ENCODE results near the gene RASSF8.

RASSF8 gene

DNA sequence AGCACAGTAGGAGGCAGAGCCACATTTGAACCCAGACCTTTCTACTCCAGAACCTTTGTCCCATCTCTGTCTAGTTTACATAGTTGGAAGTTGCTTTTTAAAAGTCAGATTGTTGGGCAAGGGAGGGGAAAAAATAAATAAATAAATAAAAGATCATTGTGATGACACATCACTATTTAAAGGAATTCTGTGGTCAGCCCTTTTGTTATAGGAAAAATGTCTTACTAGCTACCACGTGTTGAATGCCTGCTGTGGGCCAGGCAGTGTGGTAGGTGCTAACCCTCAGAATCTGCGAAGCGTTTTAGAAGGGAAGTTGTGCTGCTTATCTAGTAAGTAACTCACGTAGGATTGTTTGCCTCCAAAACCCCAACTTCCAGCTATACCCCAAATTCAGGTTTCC, 104.1 kb downstream of the RASSF8 start:
- FAIRE-seq: no peak

DNA sequence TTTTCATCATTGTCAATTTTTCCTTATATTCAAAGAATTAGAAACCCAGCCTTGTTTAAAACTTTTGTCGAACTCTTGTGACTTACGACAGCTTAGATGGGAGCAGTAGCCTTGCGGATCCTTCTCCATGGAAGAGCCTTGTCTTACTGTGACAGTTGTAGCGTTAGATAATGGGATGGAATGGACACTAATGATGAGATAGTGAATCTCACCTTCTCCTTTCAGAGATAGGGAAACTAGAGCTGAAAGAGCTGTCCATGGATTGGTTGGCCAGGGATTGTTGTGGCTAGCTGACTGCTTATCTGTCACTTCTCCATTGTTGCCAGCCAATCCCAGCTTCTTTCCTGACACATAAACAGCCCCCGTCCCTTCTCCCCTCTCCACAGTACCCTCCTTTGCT, 107.0 kb downstream of the RASSF8 start:
- FAIRE-seq: no peak

DNA sequence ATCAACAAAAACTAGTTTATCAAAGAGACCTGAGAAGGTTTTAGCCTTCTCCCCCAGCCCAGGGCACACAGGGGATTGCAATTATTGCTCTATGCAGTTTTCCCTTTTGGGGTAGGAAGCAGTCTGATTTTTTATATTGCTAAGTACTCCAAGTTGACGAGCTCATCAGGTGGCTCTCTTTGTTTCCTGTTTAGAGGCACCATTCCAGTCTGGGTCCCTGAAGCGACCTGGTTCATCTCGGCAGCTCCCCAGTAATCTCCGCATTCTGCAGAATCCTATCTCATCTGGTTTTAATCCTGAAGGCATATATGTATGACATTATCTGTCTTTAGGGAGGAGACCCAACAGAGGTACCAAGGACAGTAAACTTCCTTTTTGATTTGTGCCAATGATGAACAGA, 110.0 kb downstream of the RASSF8 start:
- no peak for FAIRE-seq

DNA sequence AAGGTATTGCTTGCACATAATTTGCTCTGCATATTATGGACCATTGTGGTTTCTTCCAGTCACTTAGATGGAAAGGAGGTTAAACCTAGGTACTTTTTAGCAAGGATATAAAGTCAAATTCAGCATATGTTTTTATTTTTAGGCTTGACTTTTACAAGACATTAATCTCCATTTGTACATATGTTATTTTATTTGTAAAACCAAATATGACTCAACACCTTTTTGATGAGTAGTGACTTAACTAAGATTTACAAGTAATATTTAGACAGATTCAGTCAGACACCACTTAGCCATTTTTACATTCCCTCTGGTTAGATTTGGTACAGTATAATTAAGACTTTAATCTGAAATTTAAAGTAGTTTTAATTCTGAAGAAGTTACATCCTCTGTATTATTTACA, 111.3 kb downstream of the RASSF8 start:
- FAIRE-seq: no peak

DNA sequence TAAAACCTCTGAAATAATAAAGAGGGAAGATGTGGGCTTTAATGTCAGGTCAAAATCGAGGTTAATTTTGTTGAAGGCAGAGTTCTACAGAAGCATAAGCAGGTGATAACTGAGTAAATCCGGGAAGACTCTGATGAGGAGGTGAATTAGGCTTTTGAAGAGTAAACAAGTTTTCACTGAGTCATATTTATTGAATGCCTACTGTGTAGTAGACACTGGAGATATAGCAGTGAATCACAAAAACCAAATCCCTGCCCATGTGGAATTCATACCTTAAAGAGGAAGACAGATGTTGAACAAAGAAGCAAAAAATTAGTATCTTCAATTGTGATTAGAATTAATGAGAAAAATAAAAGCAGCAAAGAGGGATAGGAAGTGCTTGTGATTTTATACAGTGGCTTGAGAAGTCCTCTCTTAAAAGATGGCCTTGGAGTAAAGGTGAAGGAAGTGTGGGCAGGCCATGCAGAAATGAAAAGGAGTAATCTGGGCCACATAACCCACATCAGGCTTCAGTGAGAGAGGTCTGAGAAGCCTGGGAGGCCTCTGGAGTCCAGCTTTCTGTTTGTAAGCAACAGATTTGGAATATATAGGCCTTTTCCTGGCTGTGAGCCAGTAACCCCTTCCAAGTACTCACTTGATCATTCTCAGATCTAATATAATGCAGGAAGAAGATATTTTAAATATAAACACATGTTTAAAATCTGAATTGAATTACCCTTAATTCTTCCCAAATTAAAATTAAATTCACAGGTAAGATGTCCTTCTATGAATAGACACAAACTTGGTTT, 119.6 kb downstream of the RASSF8 start:
- FAIRE-seq: no peak

DNA sequence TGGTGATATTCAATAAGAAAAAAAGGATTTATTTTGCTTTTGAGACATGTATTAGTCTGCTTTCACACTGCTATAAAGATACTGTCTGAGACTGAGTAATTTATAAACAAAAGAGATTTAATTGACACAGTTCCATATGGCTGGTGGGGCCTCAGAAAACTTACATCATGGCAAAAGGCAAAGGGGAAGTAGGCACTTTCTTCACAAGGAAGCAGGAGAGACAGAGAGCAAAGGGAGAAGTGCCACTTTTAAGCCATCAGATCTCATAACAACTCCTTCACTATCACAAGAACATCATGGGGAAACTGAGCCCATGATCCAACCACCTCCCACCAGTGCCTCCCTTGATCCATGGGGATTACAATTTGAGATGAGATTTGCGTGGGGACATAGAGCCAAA, 122.4 kb downstream of the RASSF8 start:
- FAIRE-seq: no peak

DNA sequence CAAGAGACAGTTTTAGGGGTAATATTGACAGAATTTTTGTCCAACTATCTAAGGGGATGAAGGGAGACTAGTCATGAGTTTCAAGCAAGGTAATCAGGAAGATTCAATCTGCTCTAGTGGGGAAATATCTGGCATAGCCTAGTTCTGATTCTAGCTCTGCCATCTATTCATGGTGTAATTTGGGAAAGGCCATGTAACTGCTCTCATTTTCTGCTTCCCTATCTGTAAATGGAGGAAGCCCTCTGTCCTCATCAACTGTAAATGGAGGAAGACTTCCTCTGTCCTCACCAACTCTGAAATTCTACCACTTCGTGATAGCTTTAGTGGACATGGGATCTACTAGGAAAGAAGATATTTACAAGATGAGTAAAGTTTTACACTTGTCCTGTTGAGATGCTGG, 128.5 kb downstream of the RASSF8 start:
- no peak for FAIRE-seq

DNA sequence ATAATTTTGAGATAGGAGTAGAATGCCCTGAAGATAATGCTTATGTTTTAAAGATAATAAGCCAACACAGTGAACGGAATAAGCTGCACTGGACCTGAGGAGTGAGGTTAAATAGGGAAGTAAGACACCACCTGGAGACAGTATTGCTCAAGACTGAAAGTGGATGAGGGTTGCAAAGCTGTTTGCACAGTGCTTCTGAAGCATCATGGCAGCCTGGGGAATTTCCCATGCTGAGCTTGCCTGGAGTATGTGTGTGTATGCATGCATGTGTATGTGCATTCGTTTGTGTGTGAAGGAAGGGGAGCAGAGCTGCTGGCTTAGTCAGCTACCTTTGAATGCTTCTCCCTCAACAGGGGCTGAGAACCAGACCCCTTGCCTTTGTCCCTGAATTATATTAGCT, 130.5 kb downstream of the RASSF8 start:
- no peak for FAIRE-seq

DNA sequence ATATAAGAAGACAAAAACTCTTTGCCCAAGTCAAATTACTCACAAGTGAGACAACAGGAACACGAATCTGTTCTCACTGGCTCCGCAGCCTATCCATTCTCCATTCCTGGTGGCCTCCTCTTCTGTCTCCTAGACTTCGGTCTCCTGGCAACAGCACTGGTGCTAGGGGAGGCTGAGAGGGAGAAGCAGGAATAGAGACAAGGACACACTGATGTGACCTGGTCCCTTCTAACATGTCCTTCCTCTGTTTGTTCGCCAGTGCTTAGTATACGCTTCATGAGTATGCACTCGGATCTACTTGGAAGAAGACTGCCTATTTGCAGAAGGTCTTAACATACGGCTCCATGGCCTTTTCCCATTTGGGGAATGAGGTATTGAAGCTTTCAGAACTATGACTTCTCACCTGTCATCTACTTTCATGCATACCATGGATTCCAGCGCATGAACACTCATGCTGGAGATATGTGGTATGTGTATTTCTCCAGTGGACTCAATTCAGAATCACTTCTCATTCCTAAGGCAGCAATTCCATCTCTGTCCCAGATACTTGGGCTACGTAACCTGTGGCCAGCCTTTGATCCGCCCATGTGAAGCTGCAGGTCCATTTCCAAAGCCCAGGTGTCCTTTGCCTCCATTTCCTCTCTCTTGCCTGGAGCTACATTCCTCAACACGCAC, 132.5 kb downstream of the RASSF8 start:
- no peak for FAIRE-seq

DNA sequence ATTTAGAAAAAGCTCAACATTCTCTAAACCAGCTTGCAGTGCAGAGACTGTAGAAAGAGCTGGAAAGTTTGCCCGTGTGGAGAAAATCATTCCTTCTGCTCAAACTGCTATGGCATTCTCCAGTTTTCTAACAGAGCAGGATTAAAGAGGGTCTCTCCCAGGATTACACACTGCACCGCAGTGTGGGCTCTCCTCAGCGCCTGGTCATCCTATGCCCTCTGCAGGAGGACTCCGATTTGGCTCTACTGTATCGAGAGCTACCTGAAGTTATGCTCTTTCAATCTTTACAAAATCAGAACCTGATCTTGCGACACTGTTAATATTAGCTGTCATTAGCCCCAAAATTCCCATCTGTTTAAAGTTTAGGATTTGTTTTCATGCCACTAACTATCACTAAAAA, 133.3 kb downstream of the RASSF8 start:
- no peak for FAIRE-seq

DNA sequence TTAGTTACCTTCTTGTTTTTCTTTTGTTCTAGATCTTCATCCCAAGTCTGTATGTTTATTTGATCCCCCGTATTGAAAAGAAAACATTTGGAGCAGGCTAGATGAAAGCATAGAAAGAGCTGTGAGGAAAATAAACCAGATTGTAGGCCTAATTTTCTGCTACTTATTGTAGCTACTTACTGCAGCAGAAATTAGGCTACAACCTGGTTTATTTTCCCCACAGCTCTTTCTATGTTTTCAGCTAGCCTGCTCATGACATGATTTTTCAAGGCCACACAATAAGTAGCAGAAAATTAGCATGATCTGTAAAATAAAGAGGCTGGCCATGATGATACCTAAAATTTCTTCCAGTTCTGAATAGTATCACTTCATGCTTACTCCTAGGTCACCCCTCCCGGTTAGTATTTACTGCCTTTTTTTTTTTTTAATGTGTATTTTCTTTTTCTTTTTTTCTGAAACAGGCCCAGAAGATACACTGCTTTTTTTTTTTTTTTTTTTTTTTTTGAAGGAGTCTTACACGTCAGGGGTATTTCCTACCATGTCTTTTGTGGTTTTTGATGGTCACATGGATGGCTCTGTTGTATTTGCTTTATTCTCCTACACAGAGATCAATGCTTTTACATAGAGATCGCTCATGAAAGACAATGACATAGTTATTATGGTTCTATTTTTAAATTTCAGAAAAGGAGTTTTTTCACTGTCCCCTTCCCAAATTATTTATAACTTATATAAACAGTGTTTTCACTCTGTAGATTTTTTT, 134.0 kb downstream of the RASSF8 start:
- no peak for FAIRE-seq

DNA sequence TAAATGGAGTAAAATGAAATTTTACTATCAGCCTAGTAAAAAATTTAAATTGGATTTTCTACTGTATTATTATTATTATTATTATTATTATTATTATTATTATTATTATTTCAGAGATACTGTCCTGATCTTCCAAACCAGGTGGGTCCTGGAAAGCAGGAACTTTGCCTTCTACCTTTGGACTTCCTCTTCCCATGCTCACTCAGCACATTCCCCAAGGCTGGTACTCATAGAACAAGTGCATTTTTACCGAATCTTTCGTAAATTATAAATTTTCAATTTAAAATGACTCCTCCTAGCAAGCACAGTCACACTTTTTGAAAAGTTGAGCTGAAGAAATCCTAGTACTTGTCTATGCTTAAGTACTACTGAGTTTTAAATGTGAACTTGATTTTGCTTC, 136.7 kb downstream of the RASSF8 start:
- FAIRE-seq: no peak

DNA sequence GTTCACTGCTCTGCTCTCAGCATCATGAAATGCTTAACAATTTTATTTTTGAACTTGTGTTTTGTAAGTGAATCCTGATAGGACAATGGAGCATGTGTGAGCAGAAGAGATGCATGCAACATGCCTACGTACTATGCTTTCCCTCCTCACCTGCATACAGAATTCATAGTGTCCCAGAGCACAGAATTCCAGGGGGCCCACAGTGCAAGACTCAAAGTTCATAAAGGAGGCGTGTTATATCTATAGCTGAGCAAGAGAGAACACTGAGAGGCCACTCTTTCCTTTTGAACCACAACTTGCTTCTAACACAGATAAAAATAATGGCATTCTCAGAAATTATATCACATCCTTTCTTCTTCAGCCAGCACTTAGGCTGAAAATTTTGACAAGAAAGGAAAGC, 137.6 kb downstream of the RASSF8 start:
- no peak for FAIRE-seq

DNA sequence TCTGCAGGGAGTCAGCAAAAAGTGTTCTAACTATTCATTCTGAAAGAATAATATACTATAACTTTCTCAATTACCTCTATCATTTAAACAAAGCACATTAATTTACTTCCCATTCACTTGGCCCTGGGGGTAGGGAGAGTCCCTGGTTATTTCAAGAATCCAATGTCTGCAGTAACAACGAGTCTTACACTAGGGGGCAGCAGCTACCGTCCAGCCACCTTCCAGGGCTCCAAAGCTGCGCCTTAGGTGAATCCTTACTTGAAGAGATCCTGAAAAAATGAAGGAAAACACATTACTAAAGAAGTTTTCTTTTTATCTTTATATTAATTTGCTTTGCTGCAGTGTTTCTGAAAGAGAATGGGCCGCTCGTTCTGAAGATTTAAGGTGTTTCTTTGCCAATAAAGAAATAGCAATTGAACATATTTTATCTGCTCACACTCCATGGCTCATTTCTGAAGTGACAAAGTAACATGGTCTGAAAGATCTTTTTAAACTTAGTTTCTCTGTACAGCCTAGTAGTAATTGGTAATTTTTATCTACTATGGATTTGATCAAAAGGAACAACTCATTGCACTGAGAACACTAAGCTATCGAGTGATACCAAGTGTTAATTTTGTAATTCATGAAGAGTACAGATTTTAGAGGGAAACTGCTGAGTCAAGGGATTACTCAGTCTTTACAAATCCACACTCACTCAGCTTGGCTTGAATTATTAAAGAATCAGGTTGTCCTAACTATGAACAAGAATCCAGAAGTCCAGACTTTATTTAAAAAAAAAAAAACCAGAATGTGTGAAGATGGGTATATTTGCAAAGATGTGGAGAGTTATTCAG, 138.8 kb downstream of the RASSF8 start:
- FAIRE-seq: peak; percentile 97

DNA sequence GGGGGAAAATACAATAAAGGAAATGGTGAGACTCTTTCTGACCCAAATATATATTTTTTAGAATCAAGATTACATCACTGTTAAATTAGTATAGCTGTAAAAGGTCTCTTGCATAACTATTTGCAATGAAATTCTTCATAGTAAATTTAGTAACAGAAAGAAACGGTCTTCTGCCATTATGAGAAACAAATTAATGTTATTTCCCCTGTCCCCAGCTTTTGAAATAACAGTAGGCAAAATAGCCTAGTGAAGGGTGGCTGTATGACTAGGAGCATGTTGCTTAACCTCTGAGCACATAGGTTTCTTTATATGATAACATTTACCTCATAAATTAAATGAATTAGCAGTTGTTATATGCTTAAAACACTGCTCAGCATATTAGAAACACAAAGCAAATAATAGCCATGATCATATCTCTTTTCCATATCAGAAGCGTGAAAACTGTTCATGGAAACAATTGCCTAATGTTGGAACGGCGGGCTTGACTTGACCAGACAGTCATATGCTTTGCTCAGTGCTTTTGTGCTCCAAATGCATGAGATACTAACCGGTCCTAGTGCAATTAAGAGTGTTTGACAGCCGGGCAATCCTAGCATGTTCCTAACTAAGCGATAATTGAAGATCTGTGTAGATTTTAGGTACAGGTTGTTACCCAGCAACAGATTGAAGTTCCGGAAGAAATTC, 142.3 kb downstream of the RASSF8 start:
- no peak for FAIRE-seq

DNA sequence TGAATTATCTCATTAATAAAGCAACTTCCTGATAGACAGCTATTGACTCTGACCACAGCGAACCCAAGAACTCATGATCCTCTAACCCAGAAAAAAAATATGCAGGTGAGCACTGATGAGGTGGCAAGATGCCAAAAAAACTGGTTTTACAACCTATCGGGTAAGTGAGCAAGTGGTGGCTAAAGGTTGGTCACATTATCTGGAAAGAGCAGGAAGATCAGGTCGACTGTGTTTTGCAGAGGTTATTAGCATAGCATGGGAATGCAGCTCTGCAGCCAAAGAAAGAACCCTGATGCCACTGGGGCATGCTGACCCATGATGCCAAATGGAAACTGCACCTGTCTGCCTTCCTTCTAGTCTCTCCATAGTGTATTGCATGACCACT, 142.9 kb downstream of the RASSF8 start:
- no peak for FAIRE-seq

DNA sequence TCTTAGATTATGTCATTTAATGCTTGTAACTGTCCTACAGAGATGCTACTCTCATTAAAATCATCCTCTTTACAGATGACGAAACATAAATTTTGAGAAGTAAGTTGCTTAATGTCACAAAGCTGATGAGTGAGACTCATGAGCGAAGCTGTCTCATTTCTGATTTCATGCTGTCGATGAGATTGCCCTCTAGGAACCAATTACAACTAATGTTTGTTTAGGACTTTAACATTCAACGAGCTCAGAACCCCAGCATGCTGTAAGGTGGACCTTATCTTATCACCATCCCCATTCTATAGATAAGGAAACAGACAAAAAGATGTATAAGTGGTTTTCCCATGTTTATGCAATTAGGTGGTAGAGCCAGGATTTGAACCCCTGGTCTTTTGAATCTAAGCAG, 143.3 kb downstream of the RASSF8 start:
- FAIRE-seq: no peak

DNA sequence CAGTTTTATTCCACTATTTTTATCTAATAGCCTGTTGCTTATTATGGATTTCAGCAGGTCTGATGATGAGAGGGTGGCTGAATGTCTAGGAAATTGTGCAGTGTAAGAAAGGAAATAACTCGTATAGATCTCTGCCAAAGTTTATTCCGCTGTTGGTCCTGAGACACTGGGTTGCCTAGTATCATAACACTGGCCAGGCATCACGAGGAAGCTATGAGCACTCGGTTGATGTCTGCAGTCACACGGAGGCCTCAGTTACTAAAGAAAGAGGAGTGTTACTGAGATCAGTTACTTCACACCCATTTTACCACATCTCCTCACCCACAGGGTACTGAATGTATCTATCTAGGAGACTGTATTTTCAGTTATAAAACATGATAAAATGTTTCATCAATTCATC, 144.5 kb downstream of the RASSF8 start:
- no peak for FAIRE-seq

DNA sequence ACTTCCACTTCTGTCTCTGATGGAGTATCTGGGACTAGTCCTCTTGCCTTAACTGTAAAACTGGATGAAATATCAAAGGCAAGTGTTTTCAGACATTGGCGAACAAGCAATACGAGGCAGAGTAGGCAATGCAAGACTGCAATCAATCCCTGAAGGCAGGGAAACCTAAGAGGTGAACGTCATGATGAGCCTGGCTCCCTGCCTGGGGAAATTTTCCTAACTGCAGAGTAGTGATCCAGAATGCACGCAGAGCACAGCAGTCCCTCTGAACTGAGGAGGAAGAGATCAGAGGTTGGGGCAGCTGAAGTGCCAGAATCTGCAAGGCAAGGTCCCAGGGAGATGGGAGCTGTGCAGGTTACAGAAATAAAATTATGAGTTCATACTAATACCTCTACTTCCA, 147.9 kb downstream of the RASSF8 start:
- no peak for FAIRE-seq

DNA sequence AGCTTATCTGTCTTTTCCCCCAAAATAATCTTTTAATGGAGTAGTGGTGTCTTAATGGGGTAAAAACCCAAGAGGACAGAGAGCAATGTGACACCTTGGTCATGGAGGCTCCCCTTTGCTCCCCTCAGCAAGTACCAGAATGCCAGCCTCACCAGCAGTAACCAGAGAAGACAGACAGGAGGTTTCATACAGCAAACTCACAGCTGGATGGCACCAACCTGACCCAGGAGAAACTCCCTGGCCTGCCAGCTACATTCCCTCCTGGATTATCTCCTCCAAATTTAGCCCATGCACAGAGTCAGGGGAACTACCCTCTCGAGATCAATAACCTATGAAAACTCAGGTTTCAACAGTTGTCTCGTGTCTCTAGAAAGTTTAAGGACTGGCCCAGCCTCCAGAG, 150.4 kb downstream of the RASSF8 start:
- FAIRE-seq: no peak

DNA sequence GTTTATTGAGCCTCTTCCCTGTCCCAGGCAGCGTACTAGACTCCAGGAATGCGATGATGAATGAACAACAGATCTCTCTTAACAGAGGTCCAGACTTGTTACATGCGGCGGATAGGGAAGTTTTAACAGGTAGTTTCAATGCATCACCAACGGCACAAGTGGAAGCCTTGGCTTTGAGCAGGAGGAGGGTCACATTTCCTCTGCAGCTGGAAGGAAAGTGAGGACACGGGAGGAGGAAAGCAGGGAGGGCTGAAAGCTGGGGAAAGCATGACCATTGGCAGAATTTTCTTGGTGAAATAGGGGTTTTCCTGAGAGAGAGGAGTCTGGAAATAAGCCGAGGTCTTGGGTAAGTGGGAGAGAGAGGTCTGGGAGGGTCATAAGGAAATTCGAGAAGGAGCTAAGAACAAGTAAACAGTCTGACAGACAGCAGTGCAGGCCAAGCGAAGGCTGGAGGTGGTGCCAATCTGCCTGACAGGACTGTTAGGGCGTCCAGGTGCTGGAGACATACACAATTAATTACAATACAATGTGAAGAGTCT, 150.9 kb downstream of the RASSF8 start:
- FAIRE-seq: no peak

DNA sequence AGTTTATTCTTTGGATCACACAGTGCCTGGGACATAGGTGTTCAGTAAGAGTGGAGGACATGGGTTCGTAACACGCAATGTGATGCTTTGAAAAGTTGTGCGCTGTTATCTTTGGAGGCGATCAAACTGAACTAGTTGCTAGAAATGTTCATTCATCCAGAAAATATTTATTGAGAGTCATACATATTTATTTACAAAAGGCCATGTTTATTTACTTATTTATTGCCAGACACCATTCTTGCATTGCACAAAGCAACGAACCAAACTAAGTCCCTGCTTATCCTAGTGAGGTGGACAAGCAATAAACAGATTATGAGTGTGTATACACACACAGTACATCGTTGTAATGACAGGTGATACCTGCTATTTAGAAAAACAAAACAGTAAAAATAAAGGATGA, 153.8 kb downstream of the RASSF8 start:
- FAIRE-seq: no peak

All from A204.1 (cell line).